Chondrocyte (in vitro differentiated cells): ENCODE data around the gene NUP210. TPM values are rescaled to one million over a fixed set of nuclear protein-coding genes. Genes with fewer than 3 reads are reported as not detected.

Experiments used
- DNase-seq: peaks from one replicate; pipeline ENCODE4 v3.0.0; 2021; ENCODE audit warnings: mixed read lengths, low spot score
- H3K27ac Mint-ChIP-seq: one replicate; pipeline ENCODE4 v1.8.0; 2021; ENCODE audit warnings: mild to moderate bottlenecking, moderate library complexity, mixed read lengths; ENCODE audit not compliant: unreplicated experiment
- H3K27me3 Mint-ChIP-seq: 2 replicates; pipeline ENCODE4 v1.8.0; 2021; ENCODE audit warnings: low read depth, mixed read lengths
- H3K36me3 Mint-ChIP-seq: 2 replicates; pipeline ENCODE4 v1.8.0; 2021; ENCODE audit warnings: low read depth, mixed read lengths
- H3K4me1 Mint-ChIP-seq: 2 replicates; pipeline ENCODE4 v1.8.0; 2021; ENCODE audit warnings: low read depth, mild to moderate bottlenecking, mixed read lengths
- H3K4me3 Mint-ChIP-seq: one replicate; pipeline ENCODE4 v1.8.0; 2021; ENCODE audit warnings: mild to moderate bottlenecking, moderate library complexity, mixed read lengths; ENCODE audit not compliant: unreplicated experiment
- H3K9me3 Mint-ChIP-seq: 2 replicates; pipeline ENCODE4 v1.8.0; 2021; ENCODE audit warnings: low read depth, mixed read lengths
- CTCF ChIP-seq: fragments of 200-600 bp; sonication (generic); IDR thresholded peaks from 2 replicates; pipeline ENCODE4 v1.5.0; 2021; ENCODE audit warnings: antibody characterized with exemption, mild to moderate bottlenecking, moderate library complexity
- total RNA-seq: library from RNA; stranded (reverse); gene quantifications from 3 replicates; pipeline ENCODE4 v1.2.1, GENCODE V29; 2021

NUP210 gene
- total RNA-seq, 1 donor from 2014 or later, result 0.72 TPM

- no peak overlapping the region for H3K4me3 Mint-ChIP-seq
- no peak for TF ChIP-seq CTCF
- DNase-seq, result peak; percentile 35
- no peak overlapping the region for H3K27ac Mint-ChIP-seq
- no peaks in the 10 kb centered on the region for H3K36me3 Mint-ChIP-seq
- no peaks in the 10 kb centered on the region for H3K4me1 Mint-ChIP-seq
- H3K9me3 Mint-ChIP-seq, result no peaks in the 10 kb centered on the region
- H3K27me3 Mint-ChIP-seq, result peaks cover 5% of the 10 kb centered on the region
Measured at GRCh38 chr3:13309004-13309403, 111.1 kb downstream of the NUP210 start.

- H3K9me3 Mint-ChIP-seq, result no peaks in the 10 kb centered on the region
- no peak overlapping the region for H3K27ac Mint-ChIP-seq
- peak; percentile 74 for TF ChIP-seq CTCF
- peak; percentile 25 for DNase-seq
- H3K36me3 Mint-ChIP-seq, result no peaks in the 10 kb centered on the region
- no peaks in the 10 kb centered on the region for H3K4me1 Mint-ChIP-seq
- no peak overlapping the region for H3K4me3 Mint-ChIP-seq
- peaks cover 5% of the 10 kb centered on the region for H3K27me3 Mint-ChIP-seq
Measured at GRCh38 chr3:13308380-13308801, 111.7 kb downstream of the NUP210 start.

GRCh38 chr3:13307041-13307440 is 113.1 kb downstream of the NUP210 start:
- Mint-ChIP-seq H3K9me3 (no peaks in the 10 kb centered on the region), H3K36me3 (no peaks in the 10 kb centered on the region)
- no peak for TF ChIP-seq CTCF

GRCh38 chr3:13305623-13306022 is 114.5 kb downstream of the NUP210 start:
- no peaks in the 10 kb centered on the region for H3K36me3 Mint-ChIP-seq
- H3K4me3 Mint-ChIP-seq, result no peak overlapping the region
- TF ChIP-seq CTCF, result no peak

More at GRCh38 chr3:13307041-13307440, 113.1 kb downstream of the NUP210 start:
- Mint-ChIP-seq H3K27ac (no peak overlapping the region), H3K4me3 (no peak overlapping the region), H3K4me1 (peaks cover 2% of the 10 kb centered on the region), H3K27me3 (peaks cover 5% of the 10 kb centered on the region)
- peak; percentile 47 for DNase-seq

GRCh38 chr3:13303410-13303809 is 116.7 kb downstream of the NUP210 start:
- peak; percentile 43 for DNase-seq
- peaks cover 2% of the 10 kb centered on the region for H3K27me3 Mint-ChIP-seq
- no peak for TF ChIP-seq CTCF
- H3K27ac Mint-ChIP-seq, result no peak overlapping the region
- no peak overlapping the region for H3K4me3 Mint-ChIP-seq
- H3K36me3 Mint-ChIP-seq, result no peaks in the 10 kb centered on the region
- H3K9me3 Mint-ChIP-seq, result no peaks in the 10 kb centered on the region
- H3K4me1 Mint-ChIP-seq, result peaks cover 13% of the 10 kb centered on the region

More at GRCh38 chr3:13305623-13306022, 114.5 kb downstream of the NUP210 start:
- Mint-ChIP-seq H3K27me3 (peaks cover 5% of the 10 kb centered on the region), H3K4me1 (peaks cover 13% of the 10 kb centered on the region), H3K9me3 (no peaks in the 10 kb centered on the region), H3K27ac (no peak overlapping the region)
- DNase-seq, result peak; percentile 73
